Upper lobe of left lung (tissue), 4 donors: ENCODE data around the gene HMBS.

ENCODE experiments used
- CTCF ChIP-seq, 6 experiments: fragments of 450-650 bp in 4 of 6; fragments of 200-600 bp in 2 of 6; sonication (generic) in 2 of 6; IDR thresholded peaks; one replicate each; pipeline ENCODE4 v1.5.1; 2016 to 2019; ENCODE audit warnings: antibody characterized with exemption in 6 of 6
- POLR2AphosphoS5 ChIP-seq, 2 donors: sonication (generic); formaldehyde crosslinking; IDR thresholded peaks; one replicate each; pipeline ENCODE4 v1.5.1; 2017; ENCODE audit warnings: antibody characterized with exemption in 2 of 2

- no peak for TF ChIP-seq CTCF (IDR thresholded peaks at IDR 0.05)
- no peak for TF ChIP-seq POLR2AphosphoS5 (IDR thresholded peaks at IDR 0.05)
Measured at GRCh38 chr11:119126675-119127268, 42.1 kb downstream of the HMBS start.
